ENCODE results near the gene SCYL1. TPM values are rescaled to one million over a fixed set of nuclear protein-coding genes. Genes with fewer than 3 reads are reported as not detected.

SCYL1 gene
- total RNA-seq, 6 donors from 2014 or later, result 64.0 to 120 (median 88.8) TPM

GRCh38 chr11:65542738-65543390 is 18.0 kb downstream of the SCYL1 start:
- DNase-seq, result no peak
- no peaks in the 10 kb centered on the region for H3K27me3 ChIP-seq
- H3K27ac ChIP-seq, result peak overlapping the region in 2 of 4 donors; percentile 11 to 33
- no peak overlapping the region for H3K4me3 ChIP-seq
- 93 to 95% methylated on average over 3 of the region's 3 CpGs for WGBS, 2 donors
- H3K4me1 ChIP-seq, result peaks cover 24 to 54% (median 31%) of the 10 kb centered on the region in 4 donors
- peaks cover 0 to 22% (median 17%) of the 10 kb centered on the region in 4 donors for H3K36me3 ChIP-seq
- ATAC-seq (ENCODE audit: low FRiP score in 2 of 2), result no peak
- H3K9me3 ChIP-seq, result no peaks in the 10 kb centered on the region
- no peak for TF ChIP-seq POLR2AphosphoS5 (IDR thresholded peaks at IDR 0.05)
- TF ChIP-seq CTCF (IDR thresholded peaks at IDR 0.05), result no peak
- TF ChIP-seq POLR2A (IDR thresholded peaks at IDR 0.05), result no peak
- no peak for TF ChIP-seq EP300 (IDR thresholded peaks at IDR 0.05)

GRCh38 chr11:65545853-65546216 is 21.0 kb downstream of the SCYL1 start:
- Histone ChIP-seq H3K4me1 (peaks cover 13 to 37% (median 22%) of the 10 kb centered on the region in 4 donors), H3K27ac (peak overlapping the region; percentile 52 to 80 (median 75)), H3K9me3 (no peaks in the 10 kb centered on the region), H3K27me3 (no peaks in the 10 kb centered on the region), H3K4me3 (peak overlapping the region in 3 of 4 donors; percentile 46 to 57 (median 48)), H3K36me3 (peaks cover 0 to 15% (median 7%) of the 10 kb centered on the region in 4 donors)
- WGBS, 2 donors, result 66% methylated on average over 4 of the region's 4 CpGs
- TF ChIP-seq POLR2A (IDR thresholded peaks at IDR 0.05) (no peak), CTCF (IDR thresholded peaks at IDR 0.05) (no peak), POLR2AphosphoS5 (IDR thresholded peaks at IDR 0.05) (no peak), EP300 (IDR thresholded peaks at IDR 0.05) (no peak)
- ATAC-seq (ENCODE audit: low FRiP score in 2 of 2) (no peak), DNase-seq (no peak)

- WGBS, 2 donors, result 31 to 57% methylated on average over 13 to 30 of the region's 64 CpGs
- peak overlapping the region; percentile 52 to 80 (median 75) for H3K27ac ChIP-seq
Measured at GRCh38 chr11:65546217-65546958, 21.5 kb downstream of the SCYL1 start.

GRCh38 chr11:65547446-65548125 is 22.7 kb downstream of the SCYL1 start:
- Histone ChIP-seq H3K4me3 (no peak overlapping the region), H3K36me3 (peaks cover 0 to 22% (median 10%) of the 10 kb centered on the region in 4 donors), H3K27me3 (no peaks in the 10 kb centered on the region), H3K27ac (no peak overlapping the region), H3K4me1 (peaks cover 8 to 42% (median 17%) of the 10 kb centered on the region in 4 donors), H3K9me3 (no peaks in the 10 kb centered on the region)
- WGBS, 2 donors, result 83 to 85% methylated on average over 45 to 51 of the region's 52 CpGs
- TF ChIP-seq POLR2AphosphoS5 (IDR thresholded peaks at IDR 0.05) (no peak), EP300 (IDR thresholded peaks at IDR 0.05) (no peak), CTCF (IDR thresholded peaks at IDR 0.05) (no peak), POLR2A (IDR thresholded peaks at IDR 0.05) (no peak)
- ATAC-seq (ENCODE audit: low FRiP score in 2 of 2) (no peak), DNase-seq (peak in 1 of 2 donors; percentile 77)

More at GRCh38 chr11:65546217-65546958, 21.5 kb downstream of the SCYL1 start:
- Histone ChIP-seq H3K9me3 (no peaks in the 10 kb centered on the region), H3K27me3 (no peaks in the 10 kb centered on the region), H3K4me1 (peaks cover 12 to 37% (median 18%) of the 10 kb centered on the region in 4 donors), H3K4me3 (peak overlapping the region in 3 of 4 donors; percentile 46 to 57 (median 48)), H3K36me3 (peaks cover 0 to 16% (median 8%) of the 10 kb centered on the region in 4 donors)
- DNase-seq, result peak; percentile 98 to 99
- peak; percentile 91 to 93 for ATAC-seq (ENCODE audit: low FRiP score in 2 of 2)
- peak; percentile 14 to 53 for TF ChIP-seq POLR2AphosphoS5 (IDR thresholded peaks at IDR 0.05)
- no peak for TF ChIP-seq CTCF (IDR thresholded peaks at IDR 0.05)
- peak in 1 of 4 donors; percentile 46 for TF ChIP-seq POLR2A (IDR thresholded peaks at IDR 0.05)
